H9 (cell line): ENCODE measurements around the gene CFAP57. TPM values are rescaled to one million over a fixed set of nuclear protein-coding genes. Genes with fewer than 3 reads are reported as not detected.

Source experiments
- DNase-seq: peaks from one replicate; pipeline ENCODE4 v3.0.0-alpha.2; 2017
- H2AFZ ChIP-seq: one replicate; pipeline ENCODE4 v1.6.1; 2013; ENCODE audit warnings: mild to moderate bottlenecking, low read length, control low read depth, moderate library complexity
- H2AK5ac ChIP-seq: 2 replicates; pipeline ENCODE4 v1.6.1; 2013; ENCODE audit warnings: low read length, control low read depth, mixed read lengths; ENCODE audit not compliant: insufficient read length
- H2BK120ac ChIP-seq: one replicate; pipeline ENCODE4 v1.6.1; 2013; ENCODE audit warnings: low read depth, mild to moderate bottlenecking, low read length, control low read depth, inconsistent platforms; ENCODE audit not compliant: poor library complexity, severe bottlenecking
- H2BK12ac ChIP-seq: 2 replicates; pipeline ENCODE4 v1.6.1; 2013; ENCODE audit warnings: low read length, control low read depth, mixed read lengths, low read depth; ENCODE audit not compliant: insufficient read length
- H2BK15ac ChIP-seq: 2 replicates; pipeline ENCODE4 v1.6.1; 2013; ENCODE audit warnings: low read depth, low read length, control low read depth
- H2BK20ac ChIP-seq: one replicate; pipeline ENCODE4 v1.6.1; 2013; ENCODE audit warnings: low read depth, mild to moderate bottlenecking, low read length, control low read depth, inconsistent platforms; ENCODE audit not compliant: poor library complexity, severe bottlenecking
- H2BK5ac ChIP-seq: 2 replicates; pipeline ENCODE4 v1.6.1; 2013; ENCODE audit warnings: low read length, control low read depth, mixed read lengths; ENCODE audit not compliant: insufficient read length
- H3K14ac ChIP-seq: 2 replicates; pipeline ENCODE4 v1.6.1; 2013; ENCODE audit warnings: low read length, control low read depth; ENCODE audit not compliant: insufficient read depth
- H3K18ac ChIP-seq: 2 replicates; pipeline ENCODE4 v1.6.1; 2013; ENCODE audit warnings: low read depth, mild to moderate bottlenecking, mixed read lengths, low read length, control low read depth; ENCODE audit not compliant: insufficient read length
- H3K23ac ChIP-seq: 2 replicates; pipeline ENCODE4 v1.6.1; 2013; ENCODE audit warnings: low read length, control low read depth, mixed read lengths, low read depth; ENCODE audit not compliant: insufficient read length
- H3K23me2 ChIP-seq: 2 replicates; pipeline ENCODE4 v1.6.1; 2013; ENCODE audit warnings: low read depth, mild to moderate bottlenecking, mixed read lengths, low read length, control low read depth; ENCODE audit not compliant: insufficient read length, poor library complexity, severe bottlenecking
- H3K27ac ChIP-seq: 2 replicates; pipeline ENCODE4 v1.5.1; 2013; ENCODE audit warnings: low read length, control low read depth, mixed read lengths, low read depth; ENCODE audit not compliant: insufficient read length
- H3K27me3 ChIP-seq: 2 replicates; pipeline ENCODE4 v1.6.1; 2013; ENCODE audit warnings: low read length, control low read depth, inconsistent platforms; ENCODE audit not compliant: insufficient read depth
- H3K4ac ChIP-seq: 2 replicates; pipeline ENCODE4 v1.6.1; 2013; ENCODE audit warnings: low read depth, mild to moderate bottlenecking, control low read depth, inconsistent platforms, low read length, moderate library complexity
- H3K4me1 ChIP-seq: 2 replicates; pipeline ENCODE4 v1.6.1; 2013; ENCODE audit warnings: low read length, control low read depth, inconsistent platforms; ENCODE audit not compliant: insufficient read depth
- H3K4me2 ChIP-seq: 2 replicates; pipeline ENCODE4 v1.6.1; 2013; ENCODE audit warnings: low read length, control low read depth, mixed read lengths; ENCODE audit not compliant: insufficient read length, insufficient read depth
- H3K56ac ChIP-seq: 2 replicates; pipeline ENCODE4 v1.6.1; 2013; ENCODE audit warnings: low read depth, mild to moderate bottlenecking, mixed read lengths, low read length, control low read depth; ENCODE audit not compliant: insufficient read length
- H3K79me1 ChIP-seq: 2 replicates; pipeline ENCODE4 v1.6.1; 2013; ENCODE audit warnings: low read depth, mild to moderate bottlenecking, moderate library complexity, low read length, control low read depth, inconsistent platforms; ENCODE audit not compliant: insufficient read depth, poor library complexity, severe bottlenecking
- H3K79me2 ChIP-seq: 2 replicates; pipeline ENCODE4 v1.6.1; 2013; ENCODE audit warnings: low read length, control low read depth, inconsistent platforms; ENCODE audit not compliant: insufficient read depth
- H3K9ac ChIP-seq: 2 replicates; pipeline ENCODE4 v1.6.1; 2013; ENCODE audit warnings: low read length, control low read depth, mixed read lengths; ENCODE audit not compliant: insufficient read length; ENCODE audit errors: extremely low read depth
- H3K9me3 ChIP-seq: one replicate; pipeline ENCODE4 v1.6.1; 2013; ENCODE audit warnings: low read depth, low read length, inconsistent platforms; ENCODE audit not compliant: control insufficient read depth
- H3T11ph ChIP-seq: one replicate; pipeline ENCODE4 v1.6.1; 2013; ENCODE audit warnings: mild to moderate bottlenecking, low read length, control low read depth, inconsistent platforms
- H4K20me1 ChIP-seq: one replicate; pipeline ENCODE4 v1.6.1; 2013; ENCODE audit not compliant: control insufficient read depth, insufficient read length, insufficient read depth
- H4K5ac ChIP-seq: 2 replicates; pipeline ENCODE4 v1.6.1; 2013; ENCODE audit warnings: low read depth, mild to moderate bottlenecking, mixed read lengths, low read length, control low read depth; ENCODE audit not compliant: insufficient read length
- H4K8ac ChIP-seq: replicated peaks from 2 replicates; pipeline ENCODE4 v1.6.1; 2013; ENCODE audit warnings: low read length, control low read depth, mixed read lengths, low read depth; ENCODE audit not compliant: insufficient read length
- H4K91ac ChIP-seq: 2 replicates; pipeline ENCODE4 v1.6.1; 2013; ENCODE audit warnings: low read depth, mild to moderate bottlenecking, moderate library complexity, mixed read lengths, low read length, control low read depth; ENCODE audit not compliant: insufficient read length
- H3K27ac Mint-ChIP-seq, 3 experiments: 2 replicates in 2 of 3; 3 replicates in 1 of 3; pipeline ENCODE4 v1.8.0; 2020 to 2021; ENCODE audit warnings: mixed read lengths in 3 of 3, mild to moderate bottlenecking in 1 of 3, moderate library complexity in 1 of 3
- H3K27me3 Mint-ChIP-seq: 2 replicates; pipeline ENCODE4 v1.8.0; 2021; ENCODE audit warnings: low read depth, mild to moderate bottlenecking, moderate library complexity, mixed read lengths
- H3K36me3 Mint-ChIP-seq, 3 experiments: 2 replicates in 2 of 3; 3 replicates in 1 of 3; pipeline ENCODE4 v1.8.0; 2020 to 2021; ENCODE audit warnings: low read depth in 3 of 3, mixed read lengths in 3 of 3; ENCODE audit not compliant: insufficient read depth in 1 of 3
- H3K4me1 Mint-ChIP-seq, 2 experiments: 2 replicates each; pipeline ENCODE4 v1.8.0; 2020; ENCODE audit warnings: mixed read lengths in 2 of 2
- H3K4me3 Mint-ChIP-seq, 2 experiments: 2 replicates in 1 of 2; 3 replicates in 1 of 2; pipeline ENCODE4 v1.8.0; 2020 to 2021; ENCODE audit warnings: mild to moderate bottlenecking in 2 of 2, mixed read lengths in 2 of 2, moderate library complexity in 1 of 2
- H3K9me3 Mint-ChIP-seq, 2 experiments: 2 replicates in 1 of 2; 3 replicates in 1 of 2; pipeline ENCODE4 v1.8.0; 2020; ENCODE audit warnings: mild to moderate bottlenecking in 2 of 2, mixed read lengths in 2 of 2, moderate library complexity in 1 of 2
- WGBS: extraction: QIAGEN DNeasy Blood & Tissue Kit; methylation state at CpG from one replicate; pipeline ENCODE4 v1.1.7; 2013; ENCODE audit warnings: missing lambda C conversion rate, low lambda C conversion rate, mixed read lengths; ENCODE audit not compliant: insufficient read length; ENCODE audit errors: extremely low coverage; 5-methylcytosine and 5-hydroxymethylcytosine counted together
- total RNA-seq: library from RNA; stranded (reverse); gene quantifications from 2 replicates; pipeline ENCODE4 v1.2.1, GENCODE V29; 2021
- TF ChIP-seq, protein P1 (sequence below): fragments of 200-600 bp; sonication (generic); conservative IDR thresholded peaks from 3 replicates; pipeline ENCODE4 v1.8.0; 2021; ENCODE audit warnings: antibody characterized with exemption, mild to moderate bottlenecking

CFAP57 gene
- total RNA-seq, 1 experiment from 2014 or later = 0.33 TPM

DNA sequence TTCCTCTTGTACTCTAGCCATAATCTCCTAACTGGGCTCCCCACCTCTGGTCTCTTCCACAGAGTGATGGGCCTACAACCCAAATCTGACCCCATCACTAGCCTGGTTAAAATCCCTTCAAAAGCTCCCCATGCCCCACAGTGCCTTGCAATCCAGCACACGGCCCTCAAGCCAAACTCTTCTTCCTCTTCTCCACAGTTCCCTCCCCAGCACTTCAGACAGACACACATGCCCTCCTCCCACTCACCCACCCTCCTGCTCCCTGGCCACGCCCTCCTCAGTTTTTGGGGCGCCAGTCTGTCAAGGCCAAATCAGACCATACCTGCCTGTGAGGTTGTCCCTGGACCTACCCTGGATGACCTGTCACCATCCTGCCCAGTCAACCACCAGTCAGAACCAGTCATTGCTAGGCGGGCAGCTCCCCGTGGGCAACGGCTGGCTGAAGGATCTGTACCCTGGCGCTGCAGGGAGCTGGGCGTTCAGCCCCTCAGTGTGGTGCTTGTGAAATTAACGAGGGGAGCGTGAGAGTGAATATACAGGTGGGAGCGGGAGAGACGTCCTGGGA, 112.5 kb downstream of the CFAP57 start:
- Histone ChIP-seq H3K23ac (no peak overlapping the region), H3K4me1 (peaks cover 7% of the 10 kb centered on the region; the same call in 1 of the 2 replicates), H3K18ac (no peak overlapping the region), H2BK5ac (no peak overlapping the region), H3K56ac (no peak overlapping the region), H2BK15ac (no peak overlapping the region), H2BK120ac (no peak overlapping the region), H3K27me3 (no peaks in the 10 kb centered on the region), H2AFZ (no peak overlapping the region), H2BK12ac (no peak overlapping the region), H3K14ac (no peak overlapping the region), H3T11ph (no peak overlapping the region), H3K79me2 (no peaks in the 10 kb centered on the region), H3K4ac (no peak overlapping the region), H4K8ac (no peak overlapping the region), H3K4me2 (peak overlapping the region; percentile 47), H4K91ac (no peak overlapping the region), H3K79me1 (no peaks in the 10 kb centered on the region), H2BK20ac (no peak overlapping the region), H3K23me2 (peaks cover 3% of the 10 kb centered on the region), H3K27ac (no peak overlapping the region), H3K9ac (no peak overlapping the region), H4K5ac (no peak overlapping the region), H2AK5ac (no peak overlapping the region), H3K9me3 (no peaks in the 10 kb centered on the region), H4K20me1 (no peaks in the 10 kb centered on the region)
- no CpG with 5 or more reads among the region's 12 CpGs for WGBS
- DNase-seq = no peak
- peaks cover 3% of the 10 kb centered on the region for H3K27me3 Mint-ChIP-seq
- peaks cover 0 to 15% (median 4%) of the 10 kb centered on the region in 3 experiments; a peak in 4 of 7 replicates for H3K36me3 Mint-ChIP-seq
- H3K4me3 Mint-ChIP-seq = peak overlapping the region; percentile 71 to 75
- H3K27ac Mint-ChIP-seq = peak overlapping the region in 1 of 3 experiments; percentile 88; a peak in 2 of 7 replicates
- peaks cover 24 to 27% of the 10 kb centered on the region in 2 experiments for H3K4me1 Mint-ChIP-seq
- H3K9me3 Mint-ChIP-seq = no peaks in the 10 kb centered on the region
- TF ChIP-seq, protein P1, sequence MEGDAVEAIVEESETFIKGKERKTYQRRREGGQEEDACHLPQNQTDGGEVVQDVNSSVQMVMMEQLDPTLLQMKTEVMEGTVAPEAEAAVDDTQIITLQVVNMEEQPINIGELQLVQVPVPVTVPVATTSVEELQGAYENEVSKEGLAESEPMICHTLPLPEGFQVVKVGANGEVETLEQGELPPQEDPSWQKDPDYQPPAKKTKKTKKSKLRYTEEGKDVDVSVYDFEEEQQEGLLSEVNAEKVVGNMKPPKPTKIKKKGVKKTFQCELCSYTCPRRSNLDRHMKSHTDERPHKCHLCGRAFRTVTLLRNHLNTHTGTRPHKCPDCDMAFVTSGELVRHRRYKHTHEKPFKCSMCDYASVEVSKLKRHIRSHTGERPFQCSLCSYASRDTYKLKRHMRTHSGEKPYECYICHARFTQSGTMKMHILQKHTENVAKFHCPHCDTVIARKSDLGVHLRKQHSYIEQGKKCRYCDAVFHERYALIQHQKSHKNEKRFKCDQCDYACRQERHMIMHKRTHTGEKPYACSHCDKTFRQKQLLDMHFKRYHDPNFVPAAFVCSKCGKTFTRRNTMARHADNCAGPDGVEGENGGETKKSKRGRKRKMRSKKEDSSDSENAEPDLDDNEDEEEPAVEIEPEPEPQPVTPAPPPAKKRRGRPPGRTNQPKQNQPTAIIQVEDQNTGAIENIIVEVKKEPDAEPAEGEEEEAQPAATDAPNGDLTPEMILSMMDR = no peak
